GM21786 (cell line): ENCODE results near the gene LCE3C.
"Not testable (repeated sequence)": the region's sequence is repeated elsewhere in the genome, so short reads cannot be mapped to it uniquely, and the experiment has no call there.

Experiments used
- ATAC-seq: cut with Tn5 transposase; IDR thresholded peaks from one replicate; pipeline ENCODE4 v1.9.1; 2021; ENCODE audit not compliant: unreplicated experiment

The LCE3C gene, protein sequence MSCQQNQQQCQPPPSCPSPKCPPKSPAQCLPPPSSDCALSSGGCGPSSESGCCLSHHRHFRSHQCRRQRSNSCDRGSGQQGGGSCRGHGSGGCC

DNA sequence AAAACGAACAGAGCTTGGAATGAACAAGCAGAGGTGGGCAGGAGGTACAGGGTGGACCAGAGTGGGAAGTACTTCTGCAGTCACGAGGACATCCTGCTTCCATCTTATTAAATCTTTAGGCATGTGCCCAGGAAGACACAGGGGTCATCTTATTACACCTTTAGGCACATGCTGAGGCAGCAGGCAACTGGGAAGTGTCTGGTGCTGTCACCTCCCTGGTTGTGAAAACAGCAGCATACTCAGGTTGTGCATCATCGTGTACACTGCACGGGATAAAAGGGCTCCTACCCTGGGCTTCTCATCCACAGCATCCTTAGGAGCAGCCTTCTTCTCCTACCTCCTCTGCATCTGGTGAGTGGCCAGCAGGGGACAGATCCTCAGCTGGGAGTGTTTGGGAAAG is at the start of gene LCE3C:
Gene LCE3C (plus strand): TSS at position 301 of the 400 bp plus-strand sequence. CDS start 498 bp downstream, outside the sequence.
- ATAC-seq = no peak

DNA sequence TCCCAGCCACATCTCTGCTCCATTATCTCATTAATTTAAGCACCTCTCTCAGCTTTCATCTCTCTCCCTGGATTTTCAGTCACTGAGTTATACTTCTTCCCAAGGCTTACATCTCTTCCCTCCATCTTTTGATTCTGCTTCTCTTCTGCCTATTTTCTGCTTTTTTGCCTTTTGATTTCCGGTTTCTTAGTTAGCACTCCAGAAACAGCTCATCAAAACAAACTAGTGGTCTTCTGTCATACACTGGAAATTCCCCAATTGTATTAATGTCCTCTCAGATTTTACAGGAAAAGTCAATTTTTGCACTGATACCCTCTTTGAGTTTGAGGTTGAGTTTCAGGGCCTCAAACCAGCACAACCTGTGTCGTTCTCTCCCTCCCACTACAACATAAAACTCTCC is 34.9 kb upstream of the LCE3C start:
- ATAC-seq = no peak

DNA sequence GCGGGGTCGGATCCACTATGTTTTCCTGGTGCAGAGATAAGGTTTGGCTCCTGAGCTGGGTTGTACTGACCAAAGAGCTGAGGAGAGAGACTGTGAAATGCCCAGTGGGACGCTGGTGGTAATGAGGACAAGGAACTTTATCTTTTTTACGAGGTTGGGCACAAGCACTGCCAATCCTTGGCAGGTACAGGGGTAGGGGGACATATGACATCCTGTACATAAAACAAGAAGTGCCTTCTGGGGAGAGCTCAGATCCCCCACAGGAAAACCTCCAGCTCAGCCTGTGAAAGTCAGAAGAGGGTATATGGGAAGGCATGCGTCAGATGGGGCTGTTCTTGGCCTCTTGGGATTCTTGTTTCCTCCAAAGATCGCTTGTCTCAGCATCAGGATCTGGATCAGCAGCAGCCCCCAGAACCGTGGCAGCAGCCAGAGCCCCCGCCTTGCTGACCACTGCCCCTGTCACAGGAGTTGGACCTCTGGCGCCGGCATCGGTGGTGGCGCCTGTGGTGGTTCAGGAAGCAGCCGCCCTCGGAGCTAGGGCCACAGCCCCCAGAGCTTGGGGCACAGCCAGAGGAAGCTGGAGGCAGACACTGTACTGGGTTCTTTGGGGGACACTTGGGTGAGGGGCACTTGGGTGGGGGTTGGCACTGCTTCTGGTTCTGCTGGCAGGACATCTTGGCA is 34.4 kb upstream of the LCE3C start:
- ATAC-seq = no peak

DNA sequence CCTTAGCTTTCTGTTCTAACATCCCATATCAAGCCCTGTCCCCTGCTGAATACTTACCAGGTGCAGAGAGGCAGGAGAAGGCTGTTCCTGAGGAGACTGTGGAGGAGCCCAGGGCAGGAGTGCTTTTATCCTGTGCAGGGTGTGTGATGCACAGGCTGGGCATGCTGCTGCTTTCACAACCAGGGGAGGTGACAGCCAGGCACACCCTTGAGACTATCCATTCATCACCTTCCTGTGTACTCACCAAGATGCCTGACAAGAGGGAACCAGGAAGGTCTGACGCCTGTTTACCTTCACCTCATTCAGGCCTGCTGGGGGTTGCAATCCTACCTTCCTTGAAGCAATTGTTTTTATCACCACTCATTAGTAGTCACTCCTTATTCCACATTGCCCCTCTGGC is 33.4 kb upstream of the LCE3C start, which contains the start of gene LCE3E:
Gene LCE3E (minus strand): TSS at position 100 of the 400 bp plus-strand sequence. CDS start 572 bp downstream, outside the sequence.
- ATAC-seq = no peak

DNA sequence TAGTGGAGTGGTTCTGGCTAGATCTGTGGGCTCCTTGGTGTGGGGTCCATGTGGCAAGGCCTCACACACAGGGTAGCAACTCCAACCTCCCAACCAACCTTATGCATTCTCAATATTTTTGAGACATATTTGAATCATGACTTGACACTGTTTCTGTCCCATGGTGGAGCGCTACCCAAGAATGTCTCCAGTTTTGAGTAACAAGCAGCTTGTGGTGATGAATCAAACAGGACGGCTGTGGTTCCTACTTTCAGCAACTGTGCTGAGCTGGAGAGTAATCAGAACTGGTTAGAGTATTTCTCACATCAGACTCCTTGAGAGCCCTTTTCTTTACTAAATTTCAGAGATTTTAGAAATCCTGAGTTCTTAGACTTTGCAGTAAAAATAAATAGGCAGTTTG is 22.9 kb upstream of the LCE3C start:
- no peak for ATAC-seq

DNA sequence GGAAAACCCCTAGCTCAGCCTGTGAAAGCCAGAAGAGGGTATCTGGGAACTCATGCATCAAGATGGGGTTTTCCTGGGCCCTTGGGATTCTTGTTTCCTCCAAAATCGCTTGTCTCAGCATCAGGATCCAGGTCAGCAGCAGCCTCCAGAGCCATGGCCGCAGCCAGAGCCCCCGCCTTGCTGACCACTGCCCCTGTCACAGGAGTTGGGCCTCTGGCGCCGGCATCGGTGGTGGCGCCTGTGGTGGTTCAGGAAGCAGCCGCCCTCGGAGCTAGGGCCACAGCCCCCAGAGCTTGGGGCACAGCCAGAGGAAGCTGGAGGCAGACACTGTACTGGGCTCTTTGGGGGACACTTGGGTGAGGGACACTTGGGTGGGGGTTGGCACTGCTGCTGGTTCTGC is 20.5 kb upstream of the LCE3C start:
- not testable (repeated sequence) for ATAC-seq

DNA sequence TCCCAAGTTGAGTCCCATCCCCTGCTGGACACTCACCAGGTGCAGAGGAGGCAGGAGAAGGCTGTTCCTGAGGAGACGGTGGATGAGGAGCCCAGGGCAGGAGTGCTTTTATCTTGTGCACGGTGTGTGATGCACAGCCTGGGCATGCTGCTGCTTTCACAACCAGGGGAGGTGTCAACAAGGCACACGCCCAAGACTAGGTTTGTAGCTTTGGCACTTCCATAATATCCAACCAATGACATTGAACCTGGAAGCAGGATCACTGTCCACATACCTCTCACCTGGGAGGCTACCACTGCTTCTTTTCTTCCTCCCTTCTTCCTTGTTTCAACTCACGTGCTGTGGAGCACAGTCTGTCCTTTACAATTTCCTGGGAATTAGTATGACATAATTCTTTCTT is 19.6 kb upstream of the LCE3C start, which contains the start of gene LCE3D:
Gene LCE3D (minus strand): TSS at position 84 of the 400 bp plus-strand sequence. CDS start 580 bp downstream, outside the sequence.
- no peak for ATAC-seq

DNA sequence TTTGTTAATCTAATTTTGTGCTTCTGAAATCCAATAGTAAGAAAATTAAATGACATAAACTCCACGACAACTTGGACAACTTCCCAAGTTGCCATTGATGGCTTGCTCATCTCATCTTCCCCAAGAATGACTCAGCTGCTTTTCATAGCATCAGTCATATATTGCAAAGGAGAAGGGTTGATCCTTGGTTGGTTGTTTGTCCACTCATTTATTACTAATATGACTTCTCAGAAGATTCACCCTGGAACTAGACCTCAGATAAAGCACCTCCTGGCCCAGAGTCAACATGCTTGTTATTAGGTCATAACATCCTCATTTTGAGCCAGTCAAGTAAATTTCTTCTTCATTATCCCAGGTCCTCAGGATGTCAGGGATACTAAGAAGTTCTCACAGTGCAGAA is 17.4 kb upstream of the LCE3C start:
- ATAC-seq = no peak

DNA sequence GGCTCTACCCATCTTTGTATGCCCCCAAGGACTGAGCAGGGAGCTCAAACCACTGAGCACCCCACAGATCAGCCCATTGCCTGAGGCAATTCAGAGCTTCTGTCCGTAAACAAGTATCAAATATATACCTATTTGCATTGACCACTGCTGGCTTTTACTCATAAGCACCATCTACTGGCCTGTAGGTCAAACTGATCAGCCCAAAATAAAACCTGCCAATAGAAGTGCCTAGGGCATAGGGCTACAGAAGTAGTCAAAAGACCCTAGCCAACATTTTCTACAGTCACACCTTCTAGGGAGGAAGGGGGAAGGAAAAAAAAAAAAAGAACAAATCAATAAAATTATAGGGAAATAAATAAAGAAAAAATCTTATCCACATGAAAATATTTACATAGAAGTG is 14.4 kb upstream of the LCE3C start:
- no peak for ATAC-seq

DNA sequence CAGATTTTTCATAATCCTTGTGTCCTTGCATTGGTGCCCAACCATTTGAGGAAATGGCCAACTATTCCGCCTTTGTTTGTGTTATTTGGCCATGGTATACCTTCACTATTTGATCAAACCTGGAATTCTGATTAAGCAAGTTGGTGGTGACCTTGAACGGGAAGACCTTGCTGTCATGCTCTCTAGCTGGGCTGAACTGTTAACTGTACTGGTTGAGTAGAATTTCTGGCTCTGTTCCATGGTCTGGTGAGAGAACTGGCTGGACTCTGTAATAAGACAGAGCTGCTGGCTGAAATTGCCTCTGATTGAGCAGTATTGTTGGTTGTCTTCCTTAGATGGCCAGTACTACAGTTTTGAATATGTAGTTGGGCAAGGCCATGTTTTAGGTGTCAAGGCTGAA is 3.0 kb upstream of the LCE3C start:
- no peak for ATAC-seq

DNA sequence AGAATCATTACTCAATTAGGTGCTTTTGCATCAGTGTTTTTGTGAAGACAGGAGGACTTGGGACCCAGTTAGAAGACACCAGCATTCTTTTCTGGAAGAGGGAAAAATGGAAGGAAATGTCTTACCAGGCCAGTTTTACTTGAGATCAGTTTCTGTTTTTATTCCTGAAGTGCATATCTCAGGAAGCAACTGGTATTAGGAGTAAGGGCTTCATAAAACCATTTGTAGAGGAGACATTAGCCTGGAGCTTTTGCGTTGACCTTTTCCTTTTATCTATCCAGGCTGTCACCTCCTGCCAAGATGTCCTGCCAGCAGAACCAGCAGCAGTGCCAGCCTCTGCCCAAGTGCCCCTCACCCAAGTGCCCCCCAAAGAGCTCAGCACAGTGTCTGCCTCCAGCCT is 13.5 kb downstream of the LCE3C start, which contains the start of gene LCE3B:
Gene LCE3B (plus strand): TSS at position 301 of the 400 bp plus-strand sequence. CDS start 0 bp downstream, at position 301.
- no peak for ATAC-seq

DNA sequence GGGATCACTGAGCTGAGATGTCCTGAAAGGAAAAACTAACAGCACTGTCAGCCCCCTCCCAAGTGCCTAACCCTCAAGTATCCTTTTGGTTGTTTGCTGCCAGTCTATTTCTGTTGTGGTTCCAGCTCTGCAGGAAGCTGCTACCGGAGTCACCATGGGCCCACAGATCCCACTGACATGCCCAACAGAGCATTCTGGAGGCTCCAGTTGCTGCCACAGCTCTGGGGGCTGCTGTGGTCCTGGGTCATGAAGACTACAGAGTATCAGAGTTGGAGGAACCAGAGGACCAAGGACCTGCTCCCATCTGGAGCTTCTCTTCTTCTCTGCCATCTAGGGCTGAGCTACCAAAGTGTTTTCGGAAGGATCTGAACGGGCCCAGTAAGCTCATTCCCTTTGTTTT is 22.0 kb downstream of the LCE3C start:
- no peak for ATAC-seq

DNA sequence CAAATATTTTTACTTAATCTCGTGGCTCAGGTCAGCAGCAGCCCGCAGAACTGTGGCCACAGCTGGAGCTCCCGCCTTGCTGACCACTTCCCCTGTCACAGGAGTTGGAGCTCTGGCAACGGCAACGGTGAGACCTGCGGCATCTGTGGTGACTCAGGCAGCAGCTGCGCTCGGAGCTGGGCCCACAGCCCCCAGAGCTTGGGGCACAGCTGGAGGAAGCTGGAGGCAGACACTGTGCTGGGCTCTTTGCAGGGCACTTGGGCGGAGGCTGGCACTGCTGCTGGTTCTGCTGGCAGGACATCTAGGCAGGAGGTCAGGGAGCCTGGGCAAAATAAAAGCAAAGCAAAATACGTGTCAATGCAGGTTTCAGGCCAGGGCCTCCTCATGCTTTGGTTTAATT is 22.8 kb downstream of the LCE3C start, which contains the start of gene LCE3A:
Gene LCE3A (minus strand): TSS at position 301 of the 400 bp plus-strand sequence. CDS start 0 bp downstream, at position 301.
- ATAC-seq = no peak

DNA sequence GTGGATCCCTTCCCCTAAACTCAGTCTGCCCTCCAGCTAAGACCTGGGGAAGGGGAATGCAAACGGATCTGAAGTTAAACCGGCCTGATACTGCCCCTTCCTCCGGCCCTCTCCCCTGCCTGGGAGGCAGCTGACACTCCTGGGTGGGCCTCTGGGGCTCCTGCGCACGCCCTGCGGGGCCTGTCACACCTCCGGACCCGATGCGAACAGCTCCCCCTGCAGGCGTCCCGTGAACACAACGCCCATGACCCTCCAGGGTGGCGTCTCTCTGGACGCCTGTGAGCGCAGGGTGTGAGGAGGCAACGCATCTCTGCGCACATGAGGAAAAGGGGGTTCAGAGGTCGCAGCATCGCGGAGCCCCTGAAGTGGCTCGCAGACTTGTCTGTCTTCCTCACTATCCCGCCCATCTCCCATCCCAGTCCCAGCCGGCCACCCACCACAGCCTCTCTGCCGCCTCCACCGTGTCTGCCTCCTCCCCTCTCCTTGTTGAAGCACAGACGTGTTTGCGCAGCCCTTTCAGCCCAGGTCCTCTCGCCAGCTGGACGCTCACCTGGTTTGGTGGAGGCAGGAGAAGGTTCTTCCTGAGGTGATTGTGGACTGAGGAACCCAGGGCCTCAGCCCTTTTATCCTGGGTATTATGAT is 23.3 kb downstream of the LCE3C start:
- no peak for ATAC-seq

DNA sequence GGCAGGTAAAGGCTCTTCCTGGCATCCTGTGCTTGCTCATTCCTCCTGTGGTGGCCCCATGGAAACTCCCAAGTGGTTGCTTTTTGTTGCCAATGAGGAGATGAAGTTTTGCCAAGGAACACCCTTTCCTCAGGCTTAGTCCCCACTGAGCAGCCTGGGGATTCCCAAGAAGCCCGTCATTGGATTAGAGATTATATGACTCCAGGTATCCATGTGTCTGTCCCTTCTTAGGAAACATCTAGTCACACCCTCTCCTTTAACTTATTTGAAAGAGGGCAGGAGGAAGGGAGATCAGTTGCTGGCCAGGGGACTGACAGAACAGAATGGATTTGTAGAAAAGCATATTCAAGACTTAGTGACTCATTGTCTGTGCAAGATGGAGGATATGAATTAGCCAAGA is 26.7 kb downstream of the LCE3C start:
- ATAC-seq = no peak

DNA sequence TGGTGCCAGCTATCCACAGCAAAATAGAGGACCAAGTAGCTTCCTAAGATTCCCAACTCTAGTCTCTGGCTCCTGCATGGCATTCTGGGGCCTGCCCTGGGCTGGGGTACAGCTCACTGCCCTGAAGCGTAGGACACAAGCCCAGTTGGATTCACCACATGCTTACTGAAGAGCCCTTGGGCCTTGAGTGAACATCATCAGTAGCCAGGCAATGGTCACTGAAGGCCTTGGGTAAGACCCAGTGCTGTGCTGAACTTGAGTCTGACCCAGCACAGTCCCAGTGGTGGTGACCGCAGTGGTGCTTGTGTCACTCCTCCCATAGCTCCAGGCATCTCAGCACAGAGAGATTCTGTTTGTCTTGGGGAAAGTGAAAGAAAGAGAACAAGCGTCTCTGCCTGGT is 30.6 kb downstream of the LCE3C start:
- ATAC-seq = no peak

DNA sequence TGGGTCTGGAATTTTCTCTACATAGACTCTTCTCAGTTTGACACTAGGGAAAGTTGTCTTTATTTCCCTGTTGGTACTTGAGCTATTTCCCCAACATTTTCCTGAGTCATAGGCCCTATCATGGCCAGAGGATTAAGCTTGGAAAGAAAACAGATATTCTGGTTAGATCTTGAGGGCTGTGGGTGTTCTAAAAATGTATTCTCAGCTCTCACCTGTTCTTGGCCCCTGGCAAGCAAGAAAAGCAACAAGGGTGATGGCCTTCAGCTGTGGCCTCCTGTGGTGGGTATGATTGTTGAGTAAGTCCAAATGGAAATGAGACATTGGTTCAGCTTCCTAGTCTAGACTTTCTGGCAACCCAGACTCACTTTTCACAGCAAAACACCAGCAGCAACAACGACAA is 40.3 kb downstream of the LCE3C start:
- no peak for ATAC-seq

DNA sequence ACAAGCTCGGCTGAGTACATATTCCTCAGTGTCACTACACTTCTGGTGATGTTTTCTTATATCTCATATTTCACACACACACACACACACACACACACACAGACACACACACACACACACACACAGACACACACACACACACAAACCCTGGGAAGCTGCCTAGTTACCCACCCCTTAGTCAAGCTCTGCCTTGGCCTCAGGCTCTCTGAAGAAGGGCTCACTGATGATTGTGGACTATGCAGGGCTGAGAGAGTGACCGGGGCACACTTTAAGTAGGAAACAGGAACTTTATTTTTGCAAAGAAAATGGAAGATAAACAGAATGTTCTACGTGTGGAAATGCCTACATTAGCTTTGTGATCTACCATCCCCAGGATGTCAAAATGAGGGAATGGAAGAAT is 43.9 kb downstream of the LCE3C start:
- no peak for ATAC-seq

DNA sequence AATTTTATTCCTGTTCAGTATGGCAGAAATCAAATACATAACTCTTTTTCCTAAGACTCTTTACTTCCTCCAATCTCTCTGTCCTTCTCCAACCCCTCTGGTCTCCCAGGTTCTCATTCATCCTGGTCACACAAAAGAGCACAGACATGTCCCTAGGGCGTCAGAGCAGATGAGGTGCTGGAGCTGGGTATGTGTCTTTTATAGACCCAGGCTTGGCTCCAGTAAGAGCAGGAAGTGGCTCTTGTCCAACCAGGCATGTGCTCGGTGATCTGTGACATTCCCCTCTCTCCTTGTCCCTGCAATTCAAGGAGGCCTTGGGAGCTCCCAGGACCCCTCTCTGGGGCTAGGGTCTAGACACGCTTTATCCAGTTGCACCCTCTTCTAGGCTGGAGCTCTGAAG is 45.1 kb downstream of the LCE3C start:
- no peak for ATAC-seq

DNA sequence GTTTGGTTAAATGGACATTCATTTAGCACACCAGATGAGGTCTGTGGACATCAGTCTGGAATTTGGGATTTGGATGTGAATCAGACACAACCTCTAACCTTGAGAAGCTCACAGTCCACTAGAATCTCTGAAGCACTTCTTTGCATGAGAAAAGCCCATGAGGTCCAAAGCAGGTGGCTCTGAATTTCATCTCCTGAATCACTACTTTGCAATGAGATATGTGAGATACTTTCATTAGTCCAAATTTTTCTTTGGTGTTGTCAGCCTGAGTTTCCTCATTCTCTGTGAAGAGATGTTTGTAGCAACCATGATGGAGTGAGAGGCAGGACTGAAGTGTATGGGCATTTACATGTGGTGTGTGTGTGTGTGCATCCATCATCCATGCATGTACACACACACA is 46.6 kb downstream of the LCE3C start:
- ATAC-seq = no peak
